Measurements from ENCODE around the gene ZC3H14. TPM values are rescaled to one million over a fixed set of nuclear protein-coding genes. Genes with fewer than 3 reads are reported as not detected.
A peak's percentile ranks its signal among the peaks of the same experiment; 100 is the strongest.

ZC3H14 gene
- total RNA-seq, 1 experiment from 2014 or later, result 66.2 TPM

- no peak for TF ChIP-seq YY1 (IDR thresholded peaks at IDR 0.05; ENCODE audit: extremely low read depth, insufficient replicate concordance, low read depth, low read length)
- TF ChIP-seq FOSL1 (IDR thresholded peaks at IDR 0.05; ENCODE audit: low read depth), result no peak
- TF ChIP-seq ZNF274 (IDR thresholded peaks at IDR 0.05; ENCODE audit: low read depth, low read length), result no peak
- peak; percentile 78 for TF ChIP-seq MAX (IDR thresholded peaks at IDR 0.05)
- no peak for TF ChIP-seq ELF1 (IDR thresholded peaks at IDR 0.05; ENCODE audit: borderline replicate concordance, low read depth)
Observed at GRCh38 chr14:88562831-88563686, at the start of gene ZC3H14 (continued).

- CTCF ChIA-PET, result no interaction called here
- no peaks in the 10 kb centered on the region for H3K9me2 ChIP-seq (ENCODE audit: insufficient read depth)
- H3K4me3 ChIP-seq (replicated peaks in 1 of 2; ENCODE audit: low read depth in 1 of 2, low read length in 2 of 2), result no peak overlapping the region
- POLR2A ChIA-PET, result no interaction called here
- BruUV-seq (replicated peaks), result no TSS peak
- no peak overlapping the region for H3K27ac ChIP-seq (ENCODE audit: low read depth, low read length)
- no peak overlapping the region for H2AFZ ChIP-seq (ENCODE audit: low read depth, low read length, poor library complexity, severe bottlenecking)
- no peaks in the 10 kb centered on the region for H3K36me3 ChIP-seq (ENCODE audit: control insufficient read depth in 1 of 2, insufficient read depth in 2 of 2, low read length in 2 of 2)
- no peaks in the 10 kb centered on the region for H4K20me1 ChIP-seq (ENCODE audit: insufficient read depth)
- H3K9me3 ChIP-seq (ENCODE audit: control insufficient read depth in 1 of 2, insufficient read depth in 1 of 2, low read depth in 1 of 2, low read length in 2 of 2), result no peaks in the 10 kb centered on the region
- no peaks in the 10 kb centered on the region for H3K4me1 ChIP-seq (ENCODE audit: control insufficient read depth in 1 of 2, insufficient read depth in 2 of 2, low read length in 2 of 2)
- TF ChIP-seq YY1 (IDR thresholded peaks at IDR 0.05; ENCODE audit: extremely low read depth, insufficient replicate concordance, low read depth, low read length), result no peak
- no peak for TF ChIP-seq ELF1 (IDR thresholded peaks at IDR 0.05; ENCODE audit: borderline replicate concordance, low read depth)
- no peak for TF ChIP-seq REST (IDR thresholded peaks at IDR 0.05; ENCODE audit: low read depth)
- TF ChIP-seq ZNF274 (IDR thresholded peaks at IDR 0.05; ENCODE audit: low read depth, low read length), result no peak
- no peak for TF ChIP-seq JUND (IDR thresholded peaks at IDR 0.05)
- TF ChIP-seq POLR2AphosphoS5 (IDR thresholded peaks at IDR 0.05; ENCODE audit: low read depth, low read length), result no peak
- no peak for TF ChIP-seq EZH2phosphoT487 (IDR thresholded peaks at IDR 0.05; ENCODE audit: borderline replicate concordance)
- TF ChIP-seq MAX (IDR thresholded peaks at IDR 0.05), result no peak
- no peak for TF ChIP-seq CTCF (IDR thresholded peaks at IDR 0.05 in 2 of 3, conservative IDR thresholded peaks at IDR 0.05 in 1 of 3; ENCODE audit: borderline replicate concordance in 1 of 3, insufficient read depth in 1 of 3, low read depth in 2 of 3, low read length in 2 of 3)
- TF ChIP-seq SRF (IDR thresholded peaks at IDR 0.05; ENCODE audit: low read depth), result no peak
- no peak for TF ChIP-seq CEBPB (IDR thresholded peaks at IDR 0.05; ENCODE audit: low read depth)
- RAD21 ChIA-PET (ENCODE audit: low non-redundant PET in 1 of 2, low total read pairs in 2 of 2, uncharacterized antibody in 2 of 2, unreplicated experiment in 2 of 2), result no interaction called here
- no peak for ATAC-seq
- no peak overlapping the region for H3K4me2 ChIP-seq (ENCODE audit: low read length)
- H3K79me2 ChIP-seq (ENCODE audit: insufficient read depth, low read length), result no peaks in the 10 kb centered on the region
- H3K9ac ChIP-seq (ENCODE audit: low read length), result no peak overlapping the region
- no peaks in the 10 kb centered on the region for H3K27me3 ChIP-seq (ENCODE audit: insufficient read depth, low read length)
- intact Hi-C loops (cut with micrococcal nuclease), result no loop called here
- no peak for DNase-seq (ENCODE audit: low read depth, low spot score)
Observed at GRCh38 chr14:88515499-88516221, 47.2 kb upstream of the ZC3H14 start.
